HepG2 (cell line): ENCODE data around the gene RAB1B. TPM values are rescaled to one million over a fixed set of nuclear protein-coding genes. Genes with fewer than 3 reads are reported as not detected.

ENCODE experiments used
- ATAC-seq: fragments of 200-7000 bp; cut with Tn5 transposase; 3 replicates; pipeline ENCODE4 v1.9.1; 2020; ENCODE audit warnings: mild to moderate bottlenecking, moderate library complexity
- BruUV-seq: library from RNA; stranded (reverse); fragments of 400-500 nt; replicated peaks from 2 replicates; lab custom pipeline; 2021; lab: Mats Ljungman, UMichigan
- CTCF ChIA-PET: fragments of 300-600 bp; formaldehyde crosslinking; extraction: SDS; loops from one replicate; lab custom pipeline; 2021; ENCODE audit warnings: low total read pairs, inconsistent platforms, low intra/inter-chr PET ratio; lab: Yijun Ruan, JAX
- POLR2A ChIA-PET: fragments of 350-600 bp; sonication (Branson Sonifier 250); formaldehyde crosslinking; loops from one replicate; lab custom pipeline; 2020; ENCODE audit warnings: antibody characterized with exemption, inconsistent platforms; lab: Yijun Ruan, JAX
- DNase-seq: peaks from one replicate; pipeline ENCODE4 v3.0.0-alpha.2; 2015; ENCODE audit warnings: low spot score
- FAIRE-seq: peaks from 3 replicates; lab custom pipeline; 2011; peaks lifted over from hg19 to GRCh38; lab: Jason Lieb, UNC
- H2AFZ ChIP-seq: one replicate; pipeline ENCODE4 v1.6.1; 2011; ENCODE audit warnings: low read length, inconsistent platforms
- H3K27ac ChIP-seq: fragments of 300-600 bp; 3 replicates; pipeline ENCODE4 v1.8.0; 2011; ENCODE audit warnings: mixed run types, mild to moderate bottlenecking, mixed read lengths, low read length, inconsistent platforms; ENCODE audit not compliant: insufficient read depth; ENCODE audit errors: extremely low read length
- H3K27me3 ChIP-seq, 2 experiments: fragments of 200-600 bp in 1 of 2; 2 replicates in 1 of 2; 3 replicates in 1 of 2; pipeline versions ENCODE4 v1.6.0 to v1.8.0; 2011; ENCODE audit warnings: low read length in 2 of 2, mild to moderate bottlenecking in 2 of 2, moderate library complexity in 2 of 2, inconsistent platforms in 1 of 2; ENCODE audit not compliant: insufficient read depth in 2 of 2, control insufficient read depth in 1 of 2
- H3K36me3 ChIP-seq, 2 experiments: fragments of 200-600 bp in 1 of 2; replicated peaks in 1 of 2; 2 replicates in 1 of 2; 3 replicates in 1 of 2; pipeline versions ENCODE4 v1.5.1 to v1.8.0; 2011; ENCODE audit warnings: low read length in 2 of 2, inconsistent platforms in 1 of 2; ENCODE audit not compliant: insufficient read depth in 2 of 2, control insufficient read depth in 1 of 2
- H3K4me1 ChIP-seq: 2 replicates; pipeline ENCODE4 v1.5.1; 2012; ENCODE audit warnings: low read length, inconsistent platforms; ENCODE audit not compliant: insufficient read depth
- H3K4me2 ChIP-seq: 2 replicates; pipeline ENCODE4 v1.6.0; 2011; ENCODE audit warnings: low read depth, low read length, inconsistent platforms
- H3K4me3 ChIP-seq, 3 experiments: fragments of 200-600 bp in 1 of 3; sonication (generic), shearing (Covaris generic) in 1 of 3; replicated peaks in 1 of 3; 2 replicates each; pipeline ENCODE4 v1.5.1; 2011 to 2016; ENCODE audit warnings: low read length in 3 of 3, inconsistent platforms in 2 of 3, low read depth in 2 of 3, mild to moderate bottlenecking in 2 of 3, control low read depth in 1 of 3, mixed read lengths in 1 of 3; ENCODE audit not compliant: insufficient read depth in 1 of 3
- H3K79me2 ChIP-seq: one replicate; pipeline ENCODE4 v1.6.1; 2011; ENCODE audit warnings: low read length, inconsistent platforms; ENCODE audit not compliant: insufficient read depth
- H3K9ac ChIP-seq: 2 replicates; pipeline ENCODE4 v1.6.0; 2011; ENCODE audit warnings: mild to moderate bottlenecking, low read depth, low read length, inconsistent platforms; ENCODE audit not compliant: insufficient read depth
- H3K9me3 ChIP-seq: 2 replicates; pipeline ENCODE4 v1.5.1; 2012; ENCODE audit warnings: mild to moderate bottlenecking, low read length
- H4K20me1 ChIP-seq: 2 replicates; pipeline ENCODE4 v1.6.0; 2011; ENCODE audit warnings: inconsistent platforms, mild to moderate bottlenecking, low read length, moderate library complexity; ENCODE audit not compliant: insufficient read depth
- HNRNPL ChIP-seq: fragments of 200-400 bp; formaldehyde crosslinking; IDR thresholded peaks from 2 replicates; pipeline ENCODE4 v1.6.1; 2017; ENCODE audit warnings: mild to moderate bottlenecking, low read depth, low read length
- MAZ ChIP-seq, 2 experiments: sonication (generic) in 1 of 2; formaldehyde crosslinking in 1 of 2; IDR thresholded peaks; 2 replicates each; pipeline versions ENCODE4 v1.5.0 to v1.6.1; 2012 to 2020; ENCODE audit warnings: low read depth in 2 of 2, mild to moderate bottlenecking in 2 of 2, borderline replicate concordance in 1 of 2, improper control_type of control experiment in 1 of 2, low read length in 1 of 2, missing genetic modification reagents in 1 of 2, moderate library complexity in 1 of 2
- MED1 ChIP-seq: sonication (generic); formaldehyde crosslinking; IDR thresholded peaks from 2 replicates; pipeline ENCODE4 v1.4.0; 2020; ENCODE audit warnings: missing genetic modification reagents
- PRMT3 ChIP-seq: sonication (generic); formaldehyde crosslinking; IDR thresholded peaks from 2 replicates; pipeline ENCODE4 v1.8.1; 2022; ENCODE audit warnings: low read depth, mild to moderate bottlenecking, moderate library complexity, missing genetic modification reagents, borderline replicate concordance
- RBFOX2 ChIP-seq: fragments of 200-400 bp; formaldehyde crosslinking; IDR thresholded peaks from 2 replicates; pipeline ENCODE4 v1.6.1; 2017; ENCODE audit warnings: low read depth, mild to moderate bottlenecking, low read length
- SMAD1 ChIP-seq: sonication (generic); formaldehyde crosslinking; IDR thresholded peaks from 2 replicates; pipeline ENCODE4 v1.4.0; 2020; ENCODE audit warnings: missing genetic modification reagents, low read depth, mild to moderate bottlenecking, borderline replicate concordance
- TAF1 ChIP-seq: sonication (generic); formaldehyde crosslinking; IDR thresholded peaks from 2 replicates; pipeline ENCODE4 v1.4.0; 2020; ENCODE audit warnings: missing genetic modification reagents
- ZNF138 ChIP-seq: sonication (generic); formaldehyde crosslinking; IDR thresholded peaks from 2 replicates; pipeline ENCODE4 v1.5.0; 2020; ENCODE audit warnings: mild to moderate bottlenecking, low read depth, missing genetic modification reagents
- ZNF235 ChIP-seq: sonication (generic); formaldehyde crosslinking; IDR thresholded peaks from 2 replicates; pipeline ENCODE4 v1.8.1; 2023; ENCODE audit warnings: mild to moderate bottlenecking, missing genetic modification reagents, borderline replicate concordance
- ZNF749 ChIP-seq: sonication (generic); formaldehyde crosslinking; IDR thresholded peaks from 2 replicates; pipeline ENCODE4 v1.8.0; 2022; ENCODE audit warnings: mild to moderate bottlenecking, missing genetic modification reagents, moderate library complexity, borderline replicate concordance
- WGBS: methylation state at CpG from one replicate; pipeline ENCODE4 v1.1.6; 2017; ENCODE audit warnings: low lambda C conversion rate; 5-methylcytosine and 5-hydroxymethylcytosine counted together
- in situ Hi-C: cut with HindIII; loops from 2 replicates; pipeline ENCODE4 v1.10.0; 2017; ENCODE audit warnings: low pct_unique_long_range_greater_than_20kb; ENCODE audit not compliant: extremely low pct_ligation_motif_present
- intact Hi-C: fragments of 100-400 bp; cut with micrococcal nuclease; formaldehyde crosslinking; loops from one replicate; pipeline ENCODE4 v1.10.0; 2022; ENCODE audit not compliant: unreplicated experiment
- polyA plus RNA-seq, 8 experiments: library from polyadenylated mRNA; depleted of rRNA in 3 of 8; stranded (reverse) in 7 of 8; unstranded in 1 of 8; fragments of >200 nt; fragmentation: Illumina TruSeq in 4 of 8; extraction: Trizol in 4 of 8; gene quantifications; 2 replicates each; pipeline versions ENCODE4 v1.2.1 to v1.2.3, GENCODE V29; 2011 to 2016; ENCODE audit warnings: low read depth in 4 of 8, missing spikeins in 1 of 8, mixed read lengths in 1 of 8; ENCODE audit not compliant: insufficient read depth in 1 of 8
- total RNA-seq, 5 experiments: library from RNA; depleted of rRNA; stranded (reverse); fragments of >200 nt; fragmentation: Illumina TruSeq; extraction: Trizol; gene quantifications; 2 replicates each; pipeline ENCODE4 v1.2.3, GENCODE V29; 2016; ENCODE audit warnings: low read depth in 1 of 5

The RAB1B gene
- total and polyA plus RNA-seq, 2 of the 13 experiments (the other 11 are each of a cell fraction or from before 2014, with no cell fraction given): 77.9 to 87.9 TPM

GRCh38 chr11:66316849-66317251, 48.4 kb downstream of the RAB1B start, which contains the start of gene CD248 (continued):
- TF ChIP-seq ZNF235 (no peak), SMAD1 (no peak), RBFOX2 (peak; percentile 51; the same call in 1 of the 2 replicates), MED1 (CRISPR knock-in tag) (no peak), ZNF138 (no peak)

- H3K36me3 ChIP-seq: no peaks in the 10 kb centered on the region
- H3K4me1 ChIP-seq: peaks cover 43% of the 10 kb centered on the region
- CTCF ChIA-PET: no interaction called here
- no TSS peak for BruUV-seq
- TF ChIP-seq PRMT3: no peak
- TF ChIP-seq TAF1: 0 out of 2 replicates have a peak, but pooled peaks have one; percentile 23
- TF ChIP-seq ZNF749 (CRISPR knock-in tag): 0 out of 2 replicates have a peak, but pooled peaks have one; percentile 48
- TF ChIP-seq HNRNPL: 0 out of 2 replicates have a peak, but pooled peaks have one; percentile 31
- 0 out of 2 replicates have a peak, but pooled peaks have one; percentile 6 for TF ChIP-seq RBFOX2
- no peak for TF ChIP-seq MAZ (IDR thresholded peaks at IDR 0.05; ENCODE audit: borderline replicate concordance, low read depth, low read length)
- 0 out of 2 replicates have a peak, but pooled peaks have one; percentile 35 for TF ChIP-seq MAZ (CRISPR knock-in tag; IDR thresholded peaks at IDR 0.05; ENCODE audit: low read depth)
- H3K9me3 ChIP-seq: no peaks in the 10 kb centered on the region
- H3K4me2 ChIP-seq: peak overlapping the region; percentile 78
- no peak for FAIRE-seq
- in situ Hi-C loops (no loop called here), intact Hi-C loops (loop anchor here (10.0 kb wide), 1 partner anchor 67 kb away; no protein-coding TSS in a partner anchor)
- peak overlapping the region; percentile 32 for H3K27ac ChIP-seq
- H3K9ac ChIP-seq: no peak overlapping the region
- POLR2A ChIA-PET: interaction anchor here (0.8 to 3.7 kb wide), 9 partner anchors 8 to 50 kb away, joined by 3 to 28 read pairs (median 6); partner anchors contain the start of genes B4GAT1, BRMS1, RIN1 and YIF1A
- no peak for ATAC-seq
- H4K20me1 ChIP-seq: no peaks in the 10 kb centered on the region
- 32% methylated on average over 10 of the region's 14 CpGs for WGBS
- peak overlapping the region; percentile 11 to 66 (median 24) for H3K4me3 ChIP-seq
- peak; percentile 18 for DNase-seq
- no peaks in the 10 kb centered on the region for H3K79me2 ChIP-seq
- no peak overlapping the region for H2AFZ ChIP-seq
- 0 out of 5 replicates have a peak, but pooled peaks cover 0 to 4% of the 10 kb centered on the region in 2 experiments for H3K27me3 ChIP-seq
Measured at GRCh38 chr11:66317322-66317722, 48.9 kb downstream of the RAB1B start.
